ENCODE results near the gene ADARB2. TPM values are rescaled to one million over a fixed set of nuclear protein-coding genes. Genes with fewer than 3 reads are reported as not detected.

The ADARB2 gene
- total RNA-seq, 1 donor from 2014 or later = not detected

GRCh38 chr10:1686491-1686749 is 50.9 kb downstream of the ADARB2 start:
- no peak for DNase-seq (ENCODE audit: low spot score in 2 of 2)
- no peak for TF ChIP-seq CTCF (IDR thresholded peaks at IDR 0.05)
- intact Hi-C loops (cut with DNase I) = no loop called here
- H3K36me3 ChIP-seq = no peaks in the 10 kb centered on the region
- H3K4me3 ChIP-seq = no peak overlapping the region
- no peak overlapping the region for H3K27ac ChIP-seq
- H3K9me3 ChIP-seq = no peaks in the 10 kb centered on the region
- no peaks in the 10 kb centered on the region for H3K4me1 ChIP-seq
- no peaks in the 10 kb centered on the region for H3K27me3 ChIP-seq

- TF ChIP-seq CTCF (IDR thresholded peaks at IDR 0.05) = no peak
- intact Hi-C loops (cut with DNase I) = no loop called here
Observed at GRCh38 chr10:1685699-1686490, 51.4 kb downstream of the ADARB2 start.

GRCh38 chr10:1684991-1685390 is 52.3 kb downstream of the ADARB2 start:
- intact Hi-C loops (cut with DNase I) = no loop called here
- Histone ChIP-seq H3K4me3 (no peak overlapping the region), H3K27me3 (no peaks in the 10 kb centered on the region), H3K27ac (no peak overlapping the region), H3K9me3 (no peaks in the 10 kb centered on the region), H3K36me3 (no peaks in the 10 kb centered on the region), H3K4me1 (no peaks in the 10 kb centered on the region)
- TF ChIP-seq CTCF (IDR thresholded peaks at IDR 0.05) = no peak
- DNase-seq (ENCODE audit: low spot score in 2 of 2) = no peak

More at GRCh38 chr10:1685699-1686490, 51.4 kb downstream of the ADARB2 start:
- Histone ChIP-seq H3K27ac (no peak overlapping the region), H3K4me1 (no peaks in the 10 kb centered on the region), H3K4me3 (no peak overlapping the region), H3K9me3 (no peaks in the 10 kb centered on the region), H3K27me3 (no peaks in the 10 kb centered on the region), H3K36me3 (no peaks in the 10 kb centered on the region)
- DNase-seq (ENCODE audit: low spot score in 2 of 2) = no peak

- H3K36me3 ChIP-seq = no peaks in the 10 kb centered on the region
- H3K27ac ChIP-seq = no peak overlapping the region
- no peaks in the 10 kb centered on the region for H3K4me1 ChIP-seq
- no peak for DNase-seq (ENCODE audit: low spot score in 2 of 2)
- no peak overlapping the region for H3K4me3 ChIP-seq
- intact Hi-C loops (cut with DNase I) = no loop called here
- TF ChIP-seq CTCF (IDR thresholded peaks at IDR 0.05) = no peak
- no peaks in the 10 kb centered on the region for H3K27me3 ChIP-seq
- H3K9me3 ChIP-seq = no peaks in the 10 kb centered on the region
Observed at GRCh38 chr10:1683649-1684048, 53.7 kb downstream of the ADARB2 start.

GRCh38 chr10:1679821-1680650 is 57.3 kb downstream of the ADARB2 start:
- Histone ChIP-seq H3K4me3 (no peak overlapping the region), H3K27ac (no peak overlapping the region), H3K36me3 (no peaks in the 10 kb centered on the region), H3K4me1 (no peaks in the 10 kb centered on the region), H3K9me3 (no peaks in the 10 kb centered on the region), H3K27me3 (no peaks in the 10 kb centered on the region)
- intact Hi-C loops (cut with DNase I) = no loop called here
- no peak for DNase-seq (ENCODE audit: low spot score in 2 of 2)
- TF ChIP-seq CTCF (IDR thresholded peaks at IDR 0.05) = no peak

Measured in ascending aorta (tissue), 2 donors.